HG02588 (cell line): ENCODE measurements around the gene LTF.
"Not testable (repeated sequence)": the region's sequence is repeated elsewhere in the genome, so short reads cannot be mapped to it uniquely, and the experiment has no call there.

Source experiments
- ATAC-seq: cut with Tn5 transposase; IDR thresholded peaks from one replicate; pipeline ENCODE4 v1.9.1; 2021; ENCODE audit warnings: mild to moderate bottlenecking, moderate library complexity; ENCODE audit not compliant: unreplicated experiment

Gene LTF

DNA sequence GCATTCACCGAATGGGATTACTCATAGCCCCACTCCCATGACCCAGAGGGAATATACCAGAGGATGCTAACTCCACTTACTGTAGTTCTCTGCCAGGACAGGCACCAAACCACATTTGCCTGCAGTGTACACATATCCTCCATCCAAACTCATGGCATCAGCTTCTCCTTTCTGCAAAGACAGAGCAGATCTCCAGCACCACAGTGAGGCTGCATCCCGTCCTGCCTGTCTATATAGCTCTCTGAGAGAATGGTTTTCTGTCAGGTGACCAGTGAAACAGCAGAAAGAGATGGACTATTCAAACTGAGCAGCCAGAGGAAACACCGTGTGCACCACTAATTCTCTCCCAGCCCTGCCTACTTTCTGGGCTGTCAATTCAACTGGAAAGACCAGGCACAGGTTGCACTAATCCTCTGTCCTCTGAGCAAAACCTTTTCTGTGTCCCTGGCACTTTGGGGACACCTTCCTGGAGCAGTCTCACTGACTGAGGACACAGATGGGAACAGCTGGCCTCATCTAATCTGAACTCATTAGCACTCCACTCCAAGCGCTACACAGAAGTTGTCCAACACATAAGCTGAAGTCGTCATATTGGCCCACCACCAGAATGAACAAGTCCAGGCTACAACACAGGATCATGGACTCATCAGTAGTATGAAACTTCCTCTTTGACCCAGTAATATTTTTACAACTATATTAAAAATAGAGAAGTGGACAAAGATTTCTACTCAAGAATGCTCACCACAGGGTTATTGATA, 17.3 kb downstream of the LTF start:
- no peak for ATAC-seq

- ATAC-seq: no peak
Observed at GRCh38 chr3:46442576-46443530, 21.9 kb downstream of the LTF start.

GRCh38 chr3:46440531-46441294, 24.0 kb downstream of the LTF start:
- no peak for ATAC-seq

DNA sequence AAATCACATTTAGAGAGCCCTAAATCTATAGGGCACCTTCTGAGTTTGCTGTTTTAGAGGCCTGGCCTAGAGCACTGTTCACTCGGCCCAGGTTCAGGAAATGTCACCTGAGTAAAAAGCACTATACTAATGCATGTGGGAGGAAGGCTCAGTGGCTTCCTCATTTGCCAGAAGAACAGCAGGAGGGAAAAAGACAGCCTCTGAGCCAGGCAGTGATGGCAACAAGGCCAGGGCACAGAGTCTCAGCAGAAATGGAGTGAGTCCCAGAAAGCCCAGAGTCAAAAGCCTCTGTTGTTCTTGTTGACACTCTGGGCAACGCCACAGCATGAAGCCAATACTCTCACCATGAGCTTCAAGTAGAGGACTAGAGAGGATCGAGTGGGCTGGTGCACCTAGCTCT, 25.9 kb downstream of the LTF start:
- no peak for ATAC-seq

GRCh38 chr3:46435081-46435726, 29.5 kb downstream of the LTF start:
- ATAC-seq: no peak

DNA sequence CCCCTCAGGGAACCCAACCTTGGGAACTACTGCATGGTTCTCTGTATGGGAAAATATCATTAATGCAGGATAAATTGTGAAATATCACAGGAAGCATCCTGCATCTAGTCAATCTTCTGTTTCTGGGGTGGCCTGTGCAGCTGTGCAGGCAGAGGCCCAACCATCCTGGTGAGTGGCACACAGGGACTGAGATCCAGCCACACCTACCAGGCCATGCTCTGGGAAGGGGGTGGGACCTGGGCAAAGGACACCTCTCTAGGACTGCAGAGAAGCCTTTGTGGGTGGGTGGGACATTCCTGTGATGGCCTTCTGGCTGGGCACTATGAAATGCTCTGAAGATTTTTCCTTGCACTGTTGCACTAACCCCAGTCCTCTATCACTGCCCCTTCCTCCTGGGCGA, 30.9 kb downstream of the LTF start:
- ATAC-seq: no peak

GRCh38 chr3:46433118-46433517, 31.6 kb downstream of the LTF start:
- ATAC-seq: not testable (repeated sequence)

GRCh38 chr3:46431905-46432304, 32.8 kb downstream of the LTF start:
- ATAC-seq: not testable (repeated sequence)

DNA sequence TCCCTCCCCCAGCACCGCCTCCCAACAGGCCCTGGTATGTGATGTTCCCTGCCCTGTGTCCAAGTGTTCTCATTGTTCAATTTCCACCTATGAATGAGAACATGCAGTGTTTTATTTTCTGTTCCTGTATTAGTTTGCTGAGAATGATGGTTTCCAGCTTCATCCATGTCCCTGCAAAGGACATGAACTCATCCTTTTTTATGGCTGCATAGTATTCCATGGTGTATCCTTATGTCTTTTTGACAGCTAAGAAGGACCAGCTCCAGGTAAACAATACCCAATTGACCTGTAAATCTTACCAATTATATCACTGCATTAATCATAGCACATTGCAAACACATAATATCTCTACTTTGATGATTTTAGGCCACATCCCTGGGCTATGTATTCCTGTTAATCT, 33.8 kb downstream of the LTF start:
- ATAC-seq: not testable (repeated sequence)

DNA sequence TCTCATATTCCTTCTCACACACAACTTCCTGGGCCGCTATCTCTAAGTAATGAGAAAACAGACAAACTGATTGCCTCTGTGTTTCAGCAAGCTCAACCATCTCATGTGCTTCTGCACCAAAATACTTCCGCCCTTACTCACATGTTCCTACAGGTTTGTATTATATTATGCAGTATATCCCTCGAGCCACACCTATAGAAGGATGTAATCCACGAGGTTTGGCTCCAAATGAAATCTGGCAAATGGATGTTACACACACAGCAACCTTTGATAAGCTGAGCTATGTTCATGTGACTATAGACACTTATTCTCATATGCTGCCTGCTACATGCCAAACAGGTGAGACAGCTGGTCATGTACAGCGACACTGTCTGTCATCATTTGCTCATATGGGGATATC, 35.0 kb downstream of the LTF start:
- no peak for ATAC-seq

DNA sequence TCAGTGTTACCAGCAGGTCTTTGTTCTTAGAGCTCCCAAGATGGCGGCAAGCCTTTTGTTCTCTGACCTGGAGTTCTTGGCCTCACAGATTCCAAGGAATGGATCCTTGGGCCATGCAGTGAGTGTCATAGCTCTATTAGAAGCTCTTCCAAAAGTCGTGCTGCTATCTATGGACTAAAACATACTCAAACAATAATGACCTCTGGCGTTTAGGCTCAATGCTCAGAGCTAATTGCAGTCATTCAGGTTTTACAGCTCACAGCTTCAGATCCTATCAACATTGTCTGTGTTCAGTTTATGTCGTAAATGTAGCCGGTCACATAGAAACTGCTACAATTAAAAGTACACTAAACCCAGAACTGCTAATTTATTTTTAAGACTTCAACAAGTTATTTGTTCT, 35.5 kb downstream of the LTF start:
- ATAC-seq: no peak

DNA sequence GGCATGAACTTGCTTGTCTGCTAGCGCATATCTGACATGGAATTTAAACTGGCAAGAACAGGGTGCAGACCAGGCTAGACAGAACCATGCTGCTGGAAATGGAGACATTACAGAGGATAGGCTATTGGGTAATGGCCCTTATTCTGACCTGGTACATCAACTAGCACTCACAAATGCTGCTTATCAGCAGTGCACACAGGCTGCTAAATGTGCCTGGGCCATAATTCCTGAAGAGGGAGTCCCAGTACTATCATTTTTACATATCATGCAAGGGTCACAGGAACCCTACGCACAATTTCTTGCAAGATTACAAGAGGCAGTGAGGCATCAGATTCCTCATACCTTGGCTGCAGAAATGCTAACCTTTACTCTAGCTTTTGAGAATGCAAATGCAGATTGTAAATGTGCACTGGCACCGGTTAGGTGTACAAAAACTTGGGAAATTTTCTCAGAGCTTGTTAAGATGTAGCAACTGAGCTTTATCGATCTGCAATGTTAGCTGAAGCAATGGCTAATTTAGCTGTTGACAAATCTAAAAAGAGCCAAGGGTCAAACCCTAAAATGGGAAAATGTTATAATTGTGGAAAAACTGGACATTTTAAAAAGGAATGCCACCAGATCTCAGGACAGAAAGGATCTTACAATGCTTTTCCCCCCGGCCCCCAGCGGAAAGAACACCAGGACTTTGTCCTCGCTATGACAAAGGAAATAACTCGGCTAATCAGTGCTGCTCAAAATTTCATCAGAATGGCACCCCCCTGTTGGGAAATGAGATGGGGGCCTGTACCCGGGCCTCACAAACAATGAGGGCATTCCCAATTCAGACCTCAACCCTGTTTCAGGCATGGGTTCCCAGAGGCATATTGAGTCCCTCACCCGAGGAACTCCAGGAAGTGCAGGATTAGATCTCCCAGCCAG, 36.5 kb downstream of the LTF start:
- no peak for ATAC-seq

DNA sequence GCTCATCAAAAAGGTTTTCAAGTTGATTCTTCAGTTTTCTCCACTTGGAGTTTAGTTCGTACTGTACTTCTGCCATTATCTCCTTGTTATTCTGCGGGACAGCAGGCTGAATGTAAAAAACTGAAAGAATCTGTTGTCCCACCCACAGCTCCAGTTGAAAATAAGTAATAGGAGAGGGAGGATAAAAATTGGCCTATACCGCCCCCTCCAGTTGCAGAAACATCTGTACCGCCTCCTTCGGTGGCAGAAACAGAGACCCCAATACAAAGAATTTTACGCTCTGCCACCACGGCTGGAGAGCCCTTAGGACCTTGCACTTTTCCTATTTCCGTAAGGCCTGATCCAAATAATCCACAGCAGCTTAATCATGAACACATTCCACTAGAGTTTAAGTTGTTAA, 37.3 kb downstream of the LTF start:
- not testable (repeated sequence) for ATAC-seq

DNA sequence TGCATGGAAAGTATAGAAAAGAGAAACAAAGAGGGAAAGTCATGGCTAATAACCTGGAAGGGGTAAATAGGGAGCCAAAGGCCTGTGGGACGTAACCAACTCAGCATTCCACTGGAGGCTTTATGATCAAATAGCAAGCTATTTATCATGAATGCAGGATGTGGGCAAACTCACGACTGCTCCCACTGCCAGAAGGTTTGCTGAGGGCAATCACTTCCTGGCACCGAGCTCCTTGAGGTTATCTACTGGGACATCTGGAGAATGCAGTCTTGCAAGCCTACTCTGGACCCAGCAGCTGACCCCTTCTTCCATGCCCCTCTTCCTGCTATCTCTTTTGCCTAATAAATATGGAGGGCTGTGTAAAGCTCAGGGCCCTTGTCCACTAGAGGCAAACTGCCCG, 38.2 kb downstream of the LTF start:
- ATAC-seq: not testable (repeated sequence)

GRCh38 chr3:46423588-46423987, 41.1 kb downstream of the LTF start:
- no peak for ATAC-seq

GRCh38 chr3:46422617-46423016, 42.1 kb downstream of the LTF start:
- no peak for ATAC-seq

DNA sequence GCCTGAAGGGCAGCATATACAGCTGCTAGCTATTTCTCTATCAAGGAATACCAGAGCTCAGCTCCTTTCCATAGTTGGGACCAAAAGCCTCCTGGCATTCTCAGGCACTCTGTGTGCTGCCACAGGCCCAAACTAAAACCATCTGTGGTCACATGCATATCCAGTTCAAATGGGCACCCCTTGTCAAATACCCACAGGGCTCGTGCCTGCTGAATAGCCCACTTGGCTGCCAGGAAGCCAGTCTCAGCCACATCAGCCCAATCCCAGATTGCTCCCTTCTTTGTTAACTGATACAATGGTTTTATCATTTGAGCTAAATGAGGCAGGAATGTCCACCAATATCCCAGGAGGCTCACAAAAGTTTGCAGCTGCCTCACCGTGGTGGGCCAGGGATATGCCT, 43.8 kb downstream of the LTF start:
- ATAC-seq: no peak

DNA sequence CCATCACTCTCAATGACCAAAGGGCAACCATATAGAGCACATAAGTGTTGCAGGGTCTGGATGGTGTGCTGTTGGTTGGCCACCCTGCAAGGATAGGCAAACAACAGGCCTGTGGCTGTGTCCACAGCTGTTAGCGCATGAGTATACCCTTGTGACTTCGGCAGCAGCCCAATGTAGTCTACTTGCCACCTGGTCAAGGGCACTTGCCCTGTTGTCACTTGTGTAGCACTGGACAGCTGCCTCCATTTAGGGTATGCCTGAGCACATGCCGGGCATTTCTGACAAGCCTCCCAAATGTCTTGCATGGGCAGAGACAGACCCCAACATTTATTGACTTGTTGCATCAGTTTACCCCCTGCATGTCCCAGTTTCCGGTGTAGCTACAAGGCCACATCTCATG, 44.9 kb downstream of the LTF start:
- no peak for ATAC-seq

DNA sequence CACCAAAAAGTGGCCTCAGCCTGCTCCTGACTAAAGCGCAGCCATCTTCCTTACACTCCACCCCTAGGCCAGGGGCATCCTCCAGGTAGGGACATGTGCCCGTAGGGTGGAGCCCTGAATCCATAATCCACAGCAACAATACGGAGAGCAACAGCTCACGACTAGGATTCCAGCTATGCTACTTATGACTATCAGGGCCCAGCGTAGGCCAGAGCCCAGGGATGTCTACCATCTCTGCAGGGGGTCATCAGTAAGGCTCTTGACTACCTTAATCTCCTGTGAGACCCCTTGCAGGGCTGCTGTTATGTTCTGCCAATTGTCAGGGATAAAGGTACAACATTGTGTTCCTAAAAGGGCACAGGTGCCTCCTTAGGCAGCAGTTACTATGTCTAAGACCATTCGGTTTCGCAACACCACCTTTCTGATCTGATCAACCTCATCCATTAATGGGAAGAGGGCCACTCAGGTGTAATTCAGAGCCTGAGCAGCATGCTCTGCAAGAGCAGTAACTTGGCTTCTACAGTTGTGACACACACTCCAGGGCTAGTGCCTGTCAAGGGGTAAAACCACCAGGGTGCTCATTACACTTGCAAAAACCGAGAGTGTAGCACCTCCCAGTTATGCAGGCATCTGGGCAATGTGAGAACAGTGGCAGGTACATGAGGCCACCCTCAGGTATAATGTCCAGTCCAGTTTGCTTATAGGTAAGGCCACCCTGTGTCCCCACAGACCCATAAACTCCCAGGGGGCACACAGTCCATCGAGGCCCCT, 46.7 kb downstream of the LTF start:
- no peak for ATAC-seq
